Measurements from ENCODE around the gene FSTL4.

DNA sequence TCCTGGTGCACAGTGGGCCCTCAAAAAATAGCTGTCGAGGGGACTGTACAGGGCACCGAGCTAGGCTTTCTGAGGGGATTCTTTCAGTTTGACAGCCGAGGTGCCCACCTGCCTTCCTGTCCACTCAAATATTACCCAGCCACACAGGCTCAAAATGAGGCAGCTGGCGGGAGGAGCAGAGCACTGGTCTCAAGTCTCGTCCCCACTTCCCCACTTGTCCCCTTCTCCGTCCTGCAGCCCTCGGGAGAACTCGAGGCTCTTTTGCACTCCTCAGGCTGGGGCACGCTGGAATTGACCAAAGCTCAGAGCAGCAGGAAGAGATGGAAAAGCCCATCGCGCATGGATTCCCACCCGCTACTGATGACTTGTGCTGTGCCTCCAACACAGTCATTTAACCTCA lies 375.4 kb downstream of the FSTL4 start:
- TF ChIP-seq, protein P1, sequence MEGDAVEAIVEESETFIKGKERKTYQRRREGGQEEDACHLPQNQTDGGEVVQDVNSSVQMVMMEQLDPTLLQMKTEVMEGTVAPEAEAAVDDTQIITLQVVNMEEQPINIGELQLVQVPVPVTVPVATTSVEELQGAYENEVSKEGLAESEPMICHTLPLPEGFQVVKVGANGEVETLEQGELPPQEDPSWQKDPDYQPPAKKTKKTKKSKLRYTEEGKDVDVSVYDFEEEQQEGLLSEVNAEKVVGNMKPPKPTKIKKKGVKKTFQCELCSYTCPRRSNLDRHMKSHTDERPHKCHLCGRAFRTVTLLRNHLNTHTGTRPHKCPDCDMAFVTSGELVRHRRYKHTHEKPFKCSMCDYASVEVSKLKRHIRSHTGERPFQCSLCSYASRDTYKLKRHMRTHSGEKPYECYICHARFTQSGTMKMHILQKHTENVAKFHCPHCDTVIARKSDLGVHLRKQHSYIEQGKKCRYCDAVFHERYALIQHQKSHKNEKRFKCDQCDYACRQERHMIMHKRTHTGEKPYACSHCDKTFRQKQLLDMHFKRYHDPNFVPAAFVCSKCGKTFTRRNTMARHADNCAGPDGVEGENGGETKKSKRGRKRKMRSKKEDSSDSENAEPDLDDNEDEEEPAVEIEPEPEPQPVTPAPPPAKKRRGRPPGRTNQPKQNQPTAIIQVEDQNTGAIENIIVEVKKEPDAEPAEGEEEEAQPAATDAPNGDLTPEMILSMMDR (IDR thresholded peaks at IDR 0.05), result no peak
- no peak for TF ChIP-seq POLR2A (IDR thresholded peaks at IDR 0.05)

Measured in uterus (tissue), 2 donors.